A673 (cell line): ENCODE measurements around the gene ENTPD6. TPM values are rescaled to one million over a fixed set of nuclear protein-coding genes. Genes with fewer than 3 reads are reported as not detected.

ENCODE experiments used
- BruUV-seq: library from RNA; stranded (reverse); fragments of 400-500 nt; replicated peaks from 2 replicates; lab custom pipeline; 2021; lab: Mats Ljungman, UMichigan
- CTCF ChIA-PET: fragments of 300-600 bp; sonication (Branson Sonifier 250); formaldehyde crosslinking; loops from one replicate; lab custom pipeline; 2022; ENCODE audit warnings: antibody characterized with exemption; lab: Charles Lee
- POLR2A ChIA-PET: fragments of 300-600 bp; sonication (Branson Sonifier 250); formaldehyde crosslinking; loops from one replicate; lab custom pipeline; 2022; ENCODE audit warnings: antibody characterized with exemption; ENCODE audit not compliant: low non-redundant PET; lab: Charles Lee
- DNase-seq: peaks from one replicate; pipeline ENCODE4 v3.0.0-alpha.2; 2015; ENCODE audit warnings: low spot score
- H3K27ac ChIP-seq: fragments of 200-600 bp; sonication (generic); 2 replicates; pipeline ENCODE4 v1.5.1; 2016; ENCODE audit warnings: mixed run types, low read depth, mild to moderate bottlenecking, mixed read lengths, antibody characterized with exemption, low read length; ENCODE audit not compliant: poor library complexity, severe bottlenecking
- H3K27me3 ChIP-seq: fragments of 200-600 bp; sonication (generic); replicated peaks from 2 replicates; pipeline ENCODE4 v1.6.1; 2017; ENCODE audit warnings: mixed run types, low read depth, mild to moderate bottlenecking, mixed read lengths, antibody characterized with exemption, low read length; ENCODE audit not compliant: insufficient read depth, poor library complexity
- H3K36me3 ChIP-seq: fragments of 200-600 bp; sonication (generic); 2 replicates; pipeline ENCODE4 v1.6.1; 2016; ENCODE audit warnings: mixed run types, mild to moderate bottlenecking, mixed read lengths, antibody characterized with exemption, low read length; ENCODE audit not compliant: insufficient read depth, poor library complexity, severe bottlenecking
- H3K4me1 ChIP-seq: fragments of 200-600 bp; sonication (generic); 2 replicates; pipeline ENCODE4 v1.6.1; 2017; ENCODE audit warnings: mixed run types, mild to moderate bottlenecking, mixed read lengths, antibody characterized with exemption, low read length; ENCODE audit not compliant: insufficient read depth, poor library complexity, severe bottlenecking
- H3K4me3 ChIP-seq: fragments of 200-600 bp; sonication (generic); 2 replicates; pipeline ENCODE4 v1.5.1; 2016; ENCODE audit warnings: low read depth, mixed run types, mild to moderate bottlenecking, mixed read lengths, low read length; ENCODE audit not compliant: poor library complexity, severe bottlenecking
- H3K9me3 ChIP-seq: fragments of 200-600 bp; sonication (generic); 2 replicates; pipeline ENCODE4 v1.6.1; 2016; ENCODE audit warnings: mixed run types, low read depth, mild to moderate bottlenecking, mixed read lengths, antibody characterized with exemption, low read length; ENCODE audit not compliant: poor library complexity, severe bottlenecking
- EZH2 ChIP-seq: fragments of 200-600 bp; sonication (generic); IDR thresholded peaks from 2 replicates; pipeline ENCODE4 v1.6.1; 2017; ENCODE audit warnings: borderline replicate concordance, low read depth, mild to moderate bottlenecking, mixed read lengths, antibody characterized with exemption, low read length; ENCODE audit not compliant: poor library complexity, severe bottlenecking
- intact Hi-C: fragments of 100-400 bp; cut with micrococcal nuclease; formaldehyde crosslinking; loops from one replicate; pipeline ENCODE4 v1.10.0; 2022; ENCODE audit not compliant: unreplicated experiment
- total RNA-seq: library from RNA; stranded (reverse); gene quantifications from 2 replicates; pipeline ENCODE4 v1.2.3, GENCODE V29; 2021
- TF ChIP-seq, protein P1 (sequence below): fragments of 300-800, 200-600 bp; sonication (generic); conservative IDR thresholded peaks from 2 replicates; pipeline ENCODE4 v1.5.1; 2017; ENCODE audit warnings: low read depth, mild to moderate bottlenecking, antibody characterized with exemption, low read length, moderate library complexity, mixed read lengths

ENTPD6 gene
- total RNA-seq, 1 experiment from 2014 or later = 50.2 TPM

- TF ChIP-seq, protein P1, sequence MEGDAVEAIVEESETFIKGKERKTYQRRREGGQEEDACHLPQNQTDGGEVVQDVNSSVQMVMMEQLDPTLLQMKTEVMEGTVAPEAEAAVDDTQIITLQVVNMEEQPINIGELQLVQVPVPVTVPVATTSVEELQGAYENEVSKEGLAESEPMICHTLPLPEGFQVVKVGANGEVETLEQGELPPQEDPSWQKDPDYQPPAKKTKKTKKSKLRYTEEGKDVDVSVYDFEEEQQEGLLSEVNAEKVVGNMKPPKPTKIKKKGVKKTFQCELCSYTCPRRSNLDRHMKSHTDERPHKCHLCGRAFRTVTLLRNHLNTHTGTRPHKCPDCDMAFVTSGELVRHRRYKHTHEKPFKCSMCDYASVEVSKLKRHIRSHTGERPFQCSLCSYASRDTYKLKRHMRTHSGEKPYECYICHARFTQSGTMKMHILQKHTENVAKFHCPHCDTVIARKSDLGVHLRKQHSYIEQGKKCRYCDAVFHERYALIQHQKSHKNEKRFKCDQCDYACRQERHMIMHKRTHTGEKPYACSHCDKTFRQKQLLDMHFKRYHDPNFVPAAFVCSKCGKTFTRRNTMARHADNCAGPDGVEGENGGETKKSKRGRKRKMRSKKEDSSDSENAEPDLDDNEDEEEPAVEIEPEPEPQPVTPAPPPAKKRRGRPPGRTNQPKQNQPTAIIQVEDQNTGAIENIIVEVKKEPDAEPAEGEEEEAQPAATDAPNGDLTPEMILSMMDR = no peak
- TF ChIP-seq EZH2 = no peak
- Histone ChIP-seq H3K9me3 (no peaks in the 10 kb centered on the region), H3K27ac (no peak overlapping the region), H3K27me3 (peaks cover 23% of the 10 kb centered on the region), H3K4me1 (peaks cover 9% of the 10 kb centered on the region), H3K36me3 (no peaks in the 10 kb centered on the region), H3K4me3 (no peak overlapping the region)
- no TSS peak for BruUV-seq
- ChIA-PET CTCF (no interaction called here), POLR2A (no interaction called here)
- intact Hi-C loops = loop anchor here (10.0 kb wide), 1 partner anchor 65 kb away; the partner anchor contains the start of gene VSX1
- no peak for DNase-seq
Observed at GRCh38 chr20:25150016-25150415, 45.5 kb upstream of the ENTPD6 start.

- ChIA-PET POLR2A (no interaction called here), CTCF (no interaction called here)
- H3K4me1 ChIP-seq = no peaks in the 10 kb centered on the region
- H3K27me3 ChIP-seq = peaks cover 11% of the 10 kb centered on the region
- TF ChIP-seq, protein P1 = no peak
- TF ChIP-seq EZH2 = no peak
- DNase-seq = no peak
- H3K27ac ChIP-seq = no peak overlapping the region
- H3K9me3 ChIP-seq = no peaks in the 10 kb centered on the region
- H3K4me3 ChIP-seq = no peak overlapping the region
- BruUV-seq = no TSS peak
- intact Hi-C loops = loop anchor here (10.0 kb wide), 1 partner anchor 73 kb away; the partner anchor contains the start of gene VSX1
- H3K36me3 ChIP-seq = no peaks in the 10 kb centered on the region
Observed at GRCh38 chr20:25158043-25158442, 37.5 kb upstream of the ENTPD6 start.

DNA sequence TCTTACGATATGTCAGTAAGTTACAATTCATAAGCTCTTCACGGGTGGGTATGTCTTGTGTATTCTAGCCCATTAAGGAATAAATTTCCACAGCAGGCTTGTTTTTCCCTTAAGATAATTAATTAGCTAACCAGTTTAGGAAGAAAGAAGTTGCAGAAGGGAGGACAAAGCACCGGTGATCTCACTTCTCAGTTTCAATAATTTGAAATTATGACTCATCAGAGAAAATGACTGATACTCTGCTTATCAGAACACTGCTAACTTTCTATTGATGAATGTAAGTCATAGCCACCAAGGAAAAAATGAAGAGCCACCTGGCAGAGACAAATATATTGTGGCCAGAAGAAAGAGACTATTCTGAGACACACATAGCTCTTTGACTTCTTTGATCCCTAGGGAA lies 35.0 kb upstream of the ENTPD6 start:
- H3K27me3 ChIP-seq = peaks cover 11% of the 10 kb centered on the region
- no peak for TF ChIP-seq EZH2
- TF ChIP-seq, protein P1 = no peak
- no TSS peak for BruUV-seq

More for the DNA sequence above, 35.0 kb upstream of the ENTPD6 start:
- ChIA-PET CTCF (no interaction called here), POLR2A (no interaction called here)
- H3K27ac ChIP-seq = no peak overlapping the region
- no peaks in the 10 kb centered on the region for H3K36me3 ChIP-seq
- no peak overlapping the region for H3K4me3 ChIP-seq
- DNase-seq = no peak
- intact Hi-C loops = no loop called here
- H3K9me3 ChIP-seq = no peaks in the 10 kb centered on the region
- no peaks in the 10 kb centered on the region for H3K4me1 ChIP-seq
